Activated CD4-positive, alpha-beta memory T cell treated with anti-CD3 and anti-CD28 coated beads for 36 hours (primary cell): Measurements from ENCODE around the gene SRPK2. TPM values are rescaled to one million over a fixed set of nuclear protein-coding genes. Genes with fewer than 3 reads are reported as not detected.
A peak's percentile ranks its signal among the peaks of the same experiment; 100 is the strongest.
"Not testable (repeated sequence)": the region's sequence is repeated elsewhere in the genome, so short reads cannot be mapped to it uniquely, and the experiment has no call there.

Source experiments
- CTCF ChIA-PET: fragments of 350-600 bp; sonication (Branson Sonifier 250); formaldehyde crosslinking; loops from one replicate; lab custom pipeline; 2021; ENCODE audit warnings: antibody characterized with exemption, inconsistent platforms; lab: Charles Lee
- POLR2A ChIA-PET: fragments of 350-600 bp; sonication (Branson Sonifier 250); formaldehyde crosslinking; loops from one replicate; lab custom pipeline; 2021; ENCODE audit warnings: antibody characterized with exemption; lab: Charles Lee
- DNase-seq: peaks from one replicate; pipeline ENCODE4 v3.0.0-alpha.2; 2020
- H3K27ac Mint-ChIP-seq: one replicate; pipeline ENCODE4 v1.8.0; 2021; ENCODE audit warnings: mixed read lengths
- H3K27me3 Mint-ChIP-seq: one replicate; pipeline ENCODE4 v1.8.0; 2021; ENCODE audit warnings: mixed read lengths
- H3K36me3 Mint-ChIP-seq: one replicate; pipeline ENCODE4 v1.8.0; 2021; ENCODE audit warnings: mixed read lengths
- H3K4me1 Mint-ChIP-seq: one replicate; pipeline ENCODE4 v1.8.0; 2021; ENCODE audit warnings: low read depth, mixed read lengths
- H3K4me3 Mint-ChIP-seq: one replicate; pipeline ENCODE4 v1.8.0; 2021; ENCODE audit warnings: mild to moderate bottlenecking, mixed read lengths
- H3K9me3 Mint-ChIP-seq: one replicate; pipeline ENCODE4 v1.8.0; 2021; ENCODE audit warnings: mixed read lengths
- intact Hi-C: fragments of 100-400 bp; cut with micrococcal nuclease; formaldehyde crosslinking; loops from one replicate; pipeline ENCODE4 v1.15.1; 2023
- total RNA-seq, 2 experiments: library from RNA; stranded (reverse); gene quantifications; one replicate each; pipeline ENCODE4 v1.2.3, GENCODE V29; 2021

Gene SRPK2
- total RNA-seq, 2 experiments from 2014 or later = 39.1 to 40.6 TPM

GRCh38 chr7:105367458-105367857 lies 21.3 kb downstream of the SRPK2 start:
- Mint-ChIP-seq H3K4me1 (peaks cover 17% of the 10 kb centered on the region), H3K27me3 (no peaks in the 10 kb centered on the region), H3K36me3 (peaks cover 13% of the 10 kb centered on the region), H3K27ac (no peak overlapping the region), H3K9me3 (peaks cover 7% of the 10 kb centered on the region), H3K4me3 (no peak overlapping the region)
- POLR2A ChIA-PET = interaction anchor here (1.2 kb wide), 1 partner anchor 10 kb away, joined by 3 read pairs; no protein-coding TSS in a partner anchor
- DNase-seq = no peak
- intact Hi-C loops = no loop called here
- CTCF ChIA-PET = no interaction called here

- H3K27ac Mint-ChIP-seq = no peak overlapping the region
- H3K27me3 Mint-ChIP-seq = no peaks in the 10 kb centered on the region
- peaks cover 16% of the 10 kb centered on the region for H3K9me3 Mint-ChIP-seq
- no peak for DNase-seq
- no peak overlapping the region for H3K4me3 Mint-ChIP-seq
- H3K4me1 Mint-ChIP-seq = peaks cover 15% of the 10 kb centered on the region
- H3K36me3 Mint-ChIP-seq = peaks cover 22% of the 10 kb centered on the region
- ChIA-PET POLR2A (no interaction called here), CTCF (no interaction called here)
- intact Hi-C loops = no loop called here
These were observed 22.9 kb downstream of the SRPK2 start for GRCh38 chr7:105365541-105366534.

- H3K4me1 Mint-ChIP-seq = peaks cover 11% of the 10 kb centered on the region
- no peak overlapping the region for H3K4me3 Mint-ChIP-seq
- ChIA-PET CTCF (no interaction called here), POLR2A (no interaction called here)
- H3K36me3 Mint-ChIP-seq = peaks cover 29% of the 10 kb centered on the region
- intact Hi-C loops = no loop called here
- H3K27me3 Mint-ChIP-seq = no peaks in the 10 kb centered on the region
- DNase-seq = no peak
- H3K9me3 Mint-ChIP-seq = peaks cover 23% of the 10 kb centered on the region
- no peak overlapping the region for H3K27ac Mint-ChIP-seq
These were observed 24.0 kb downstream of the SRPK2 start for GRCh38 chr7:105364684-105365083.

- intact Hi-C loops, POLR2A ChIA-PET, DNase-seq, H3K27ac Mint-ChIP-seq, H3K4me1 Mint-ChIP-seq, H3K4me3 Mint-ChIP-seq, H3K27me3 Mint-ChIP-seq, CTCF ChIA-PET: not testable (repeated sequence)
- Mint-ChIP-seq H3K9me3 (peaks cover 23% of the 10 kb centered on the region), H3K36me3 (peaks cover 29% of the 10 kb centered on the region)
These were observed 25.1 kb downstream of the SRPK2 start for GRCh38 chr7:105363657-105364056.

GRCh38 chr7:105362685-105363084 lies 26.0 kb downstream of the SRPK2 start:
- not testable (repeated sequence) for H3K27me3 Mint-ChIP-seq

GRCh38 chr7:105361995-105362394 lies 26.7 kb downstream of the SRPK2 start:
- intact Hi-C loops, H3K4me3 Mint-ChIP-seq, H3K27me3 Mint-ChIP-seq, POLR2A ChIA-PET, CTCF ChIA-PET, H3K27ac Mint-ChIP-seq, DNase-seq: not testable (repeated sequence)
- H3K36me3 Mint-ChIP-seq = peaks cover 29% of the 10 kb centered on the region
- peaks cover 23% of the 10 kb centered on the region for H3K9me3 Mint-ChIP-seq
- peaks cover 11% of the 10 kb centered on the region for H3K4me1 Mint-ChIP-seq

More at GRCh38 chr7:105362685-105363084, 26.0 kb downstream of the SRPK2 start:
- DNase-seq, H3K4me3 Mint-ChIP-seq, intact Hi-C loops, CTCF ChIA-PET, POLR2A ChIA-PET, H3K27ac Mint-ChIP-seq: not testable (repeated sequence)
- Mint-ChIP-seq H3K9me3 (peaks cover 23% of the 10 kb centered on the region), H3K4me1 (peaks cover 11% of the 10 kb centered on the region), H3K36me3 (peaks cover 29% of the 10 kb centered on the region)

GRCh38 chr7:105360149-105360548 lies 28.6 kb downstream of the SRPK2 start:
- intact Hi-C loops, H3K4me3 Mint-ChIP-seq, H3K27me3 Mint-ChIP-seq, CTCF ChIA-PET, H3K27ac Mint-ChIP-seq, POLR2A ChIA-PET, DNase-seq: not testable (repeated sequence)
- H3K9me3 Mint-ChIP-seq = peaks cover 23% of the 10 kb centered on the region
- peaks cover 27% of the 10 kb centered on the region for H3K36me3 Mint-ChIP-seq
- peaks cover 17% of the 10 kb centered on the region for H3K4me1 Mint-ChIP-seq

- CTCF ChIA-PET = no interaction called here
- Mint-ChIP-seq H3K4me1 (peaks cover 56% of the 10 kb centered on the region), H3K4me3 (no peak overlapping the region), H3K9me3 (peaks cover 6% of the 10 kb centered on the region), H3K27ac (no peak overlapping the region), H3K27me3 (no peaks in the 10 kb centered on the region), H3K36me3 (peaks cover 7% of the 10 kb centered on the region)
- POLR2A ChIA-PET = no interaction called here
- intact Hi-C loops = no loop called here
- DNase-seq = no peak
These were observed 33.0 kb downstream of the SRPK2 start for GRCh38 chr7:105355701-105356100.

- intact Hi-C loops = loop anchor here (5.0 kb wide), 1 partner anchor 33 kb away; the partner anchor contains the start of gene SRPK2
- CTCF ChIA-PET = no interaction called here
- DNase-seq = peak; percentile 33
- no peaks in the 10 kb centered on the region for H3K9me3 Mint-ChIP-seq
- no peaks in the 10 kb centered on the region for H3K27me3 Mint-ChIP-seq
- H3K36me3 Mint-ChIP-seq = peaks cover 2% of the 10 kb centered on the region
- H3K4me1 Mint-ChIP-seq = peaks cover 63% of the 10 kb centered on the region
- POLR2A ChIA-PET = no interaction called here
- peak overlapping the region; percentile 2 for H3K27ac Mint-ChIP-seq
- no peak overlapping the region for H3K4me3 Mint-ChIP-seq
These were observed 34.3 kb downstream of the SRPK2 start for GRCh38 chr7:105354383-105354782.

GRCh38 chr7:105353752-105354328 lies 34.9 kb downstream of the SRPK2 start:
- Mint-ChIP-seq H3K27me3 (no peaks in the 10 kb centered on the region), H3K36me3 (peaks cover 2% of the 10 kb centered on the region), H3K9me3 (no peaks in the 10 kb centered on the region), H3K4me1 (peaks cover 63% of the 10 kb centered on the region), H3K4me3 (no peak overlapping the region), H3K27ac (peak overlapping the region; percentile 2)
- intact Hi-C loops = loop anchor here (2.0 to 5.0 kb wide), 3 partner anchors 33 to 409 kb away; partner anchors contain the start of gene SRPK2
- ChIA-PET POLR2A (no interaction called here), CTCF (interaction anchor here (1.0 kb wide), 1 partner anchor 56 kb away, joined by 3 read pairs; no protein-coding TSS in a partner anchor)
- no peak for DNase-seq

- Mint-ChIP-seq H3K4me3 (no peak overlapping the region), H3K27ac (peak overlapping the region; percentile 94), H3K36me3 (peaks cover 2% of the 10 kb centered on the region), H3K4me1 (peaks cover 57% of the 10 kb centered on the region), H3K9me3 (no peaks in the 10 kb centered on the region), H3K27me3 (no peaks in the 10 kb centered on the region)
- DNase-seq = no peak
- ChIA-PET POLR2A (interaction anchor here (0.9 to 1.6 kb wide), 3 partner anchors 34 to 412 kb away, joined by 3 to 4 read pairs (median 4); no protein-coding TSS in a partner anchor), CTCF (interaction anchor here (0.7 to 1.2 kb wide), 4 partner anchors 35 to 84 kb away, joined by 3 to 5 read pairs (median 4); partner anchors contain the start of gene SRPK2)
- intact Hi-C loops = loop anchor here (1.0 to 5.0 kb wide), 5 partner anchors 34 to 408 kb away; partner anchors contain the start of gene SRPK2
These were observed 35.6 kb downstream of the SRPK2 start for GRCh38 chr7:105352901-105353668.
